Osteocyte (in vitro differentiated cells): ENCODE data around the gene C22orf39. TPM values are rescaled to one million over a fixed set of nuclear protein-coding genes. Genes with fewer than 3 reads are reported as not detected.
A peak's percentile ranks its signal among the peaks of the same experiment; 100 is the strongest.
"Not testable (repeated sequence)": the region's sequence is repeated elsewhere in the genome, so short reads cannot be mapped to it uniquely, and the experiment has no call there.

Experiments used
- DNase-seq: peaks from one replicate; pipeline ENCODE4 v3.0.0; 2021; ENCODE audit warnings: mixed read lengths; ENCODE audit not compliant: unreplicated experiment; ENCODE audit errors: extremely low spot score
- H3K27ac Mint-ChIP-seq: one replicate; pipeline ENCODE4 v1.8.0; 2021; ENCODE audit warnings: mild to moderate bottlenecking, mixed read lengths; ENCODE audit not compliant: unreplicated experiment
- H3K27me3 Mint-ChIP-seq: one replicate; pipeline ENCODE4 v1.8.0; 2021; ENCODE audit warnings: mixed read lengths; ENCODE audit not compliant: unreplicated experiment
- H3K36me3 Mint-ChIP-seq: one replicate; pipeline ENCODE4 v1.8.0; 2021; ENCODE audit warnings: mixed read lengths; ENCODE audit not compliant: unreplicated experiment
- H3K4me1 Mint-ChIP-seq: one replicate; pipeline ENCODE4 v1.8.0; 2021; ENCODE audit warnings: mixed read lengths; ENCODE audit not compliant: unreplicated experiment
- H3K4me3 Mint-ChIP-seq: one replicate; pipeline ENCODE4 v1.8.0; 2021; ENCODE audit warnings: mild to moderate bottlenecking, moderate library complexity, mixed read lengths; ENCODE audit not compliant: unreplicated experiment
- H3K9me3 Mint-ChIP-seq: one replicate; pipeline ENCODE4 v1.8.0; 2021; ENCODE audit warnings: mixed read lengths; ENCODE audit not compliant: unreplicated experiment
- CTCF ChIP-seq: fragments of 200-600 bp; sonication (generic); IDR thresholded peaks from 2 replicates; pipeline ENCODE4 v1.5.0; 2021; ENCODE audit warnings: antibody characterized with exemption, mild to moderate bottlenecking, moderate library complexity
- total RNA-seq: library from RNA; stranded (reverse); gene quantifications from 2 replicates; pipeline ENCODE4 v1.2.1, GENCODE V29; 2021

Gene C22orf39
- total RNA-seq, 1 donor from 2014 or later, result 30.1 TPM

GRCh38 chr22:19448739-19449421, 1.4 kb upstream of the C22orf39 start:
- peaks cover 26% of the 10 kb centered on the region for H3K4me1 Mint-ChIP-seq
- H3K4me3 Mint-ChIP-seq, result peak overlapping the region; percentile 96
- TF ChIP-seq CTCF, result no peak
- peaks cover 29% of the 10 kb centered on the region for H3K36me3 Mint-ChIP-seq
- H3K27ac Mint-ChIP-seq, result no peak overlapping the region
- no peaks in the 10 kb centered on the region for H3K27me3 Mint-ChIP-seq
- no peaks in the 10 kb centered on the region for H3K9me3 Mint-ChIP-seq
- no peak for DNase-seq

DNA sequence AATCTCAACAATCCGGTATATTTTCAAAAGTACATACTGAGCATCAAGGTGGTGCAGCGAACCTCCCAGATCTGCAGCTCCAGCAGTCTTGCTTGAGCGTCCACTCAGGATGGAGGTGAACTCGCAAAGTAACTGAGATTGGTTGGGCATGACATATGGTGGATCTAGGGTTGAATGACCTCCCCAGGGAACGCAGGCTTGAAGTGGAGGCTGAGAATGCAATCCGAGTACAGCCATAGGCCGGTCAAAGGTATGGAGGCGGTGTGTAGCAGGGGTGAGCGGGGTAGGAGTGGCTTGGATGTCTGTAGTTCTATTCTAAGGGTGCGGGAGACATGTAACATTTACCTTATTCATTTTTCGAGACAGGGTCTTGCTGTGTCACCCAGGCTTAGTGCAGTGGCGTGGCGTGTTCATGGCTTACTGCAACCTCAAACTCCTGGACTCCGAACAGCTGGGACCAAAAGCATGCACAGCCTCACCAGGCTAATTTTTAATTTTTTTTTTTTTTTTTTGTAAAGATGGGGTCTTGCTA, 631 bp upstream of the C22orf39 start:
- no peaks in the 10 kb centered on the region for H3K9me3 Mint-ChIP-seq
- peaks cover 26% of the 10 kb centered on the region for H3K4me1 Mint-ChIP-seq
- peak overlapping the region; percentile 93 for H3K27ac Mint-ChIP-seq
- H3K36me3 Mint-ChIP-seq, result peaks cover 28% of the 10 kb centered on the region
- DNase-seq, result no peak
- no peaks in the 10 kb centered on the region for H3K27me3 Mint-ChIP-seq
- H3K4me3 Mint-ChIP-seq, result peak overlapping the region; percentile 96
- TF ChIP-seq CTCF, result no peak

DNA sequence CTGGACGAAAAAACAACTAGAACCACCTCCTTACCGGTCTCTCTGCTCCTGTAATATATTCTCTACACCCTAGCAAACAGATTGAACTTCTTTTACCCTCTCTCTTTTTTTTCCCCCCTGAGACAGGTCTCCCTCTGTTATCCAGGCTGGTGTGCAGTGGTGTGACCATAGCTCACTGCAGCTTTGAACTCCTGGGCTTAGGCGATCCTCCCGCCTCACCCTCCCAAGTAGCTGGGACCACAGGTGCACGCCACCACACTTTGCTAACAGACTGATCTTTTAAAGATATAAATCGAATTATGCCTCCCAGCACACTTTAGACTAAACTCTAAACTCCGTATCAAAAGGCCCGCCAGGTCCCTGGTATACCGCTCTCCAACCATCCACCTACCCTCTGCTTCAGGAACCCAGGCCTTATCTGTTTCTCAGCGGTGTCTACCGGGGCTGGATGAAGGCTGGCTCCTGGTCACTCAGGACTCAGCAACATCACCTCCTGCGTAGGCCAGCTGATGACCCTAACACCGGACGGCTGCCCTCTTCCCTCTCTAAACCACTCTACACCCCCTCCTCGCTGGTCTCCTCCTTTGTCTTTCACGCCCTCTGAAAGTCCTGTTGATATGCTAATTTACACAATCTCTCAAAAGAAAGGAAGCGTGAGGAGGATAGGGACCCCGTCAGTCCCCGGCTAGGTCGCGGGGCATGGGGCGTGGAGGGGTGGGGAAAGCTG, 745 bp downstream of the C22orf39 start:
- Mint-ChIP-seq H3K27me3 (no peaks in the 10 kb centered on the region), H3K9me3 (no peaks in the 10 kb centered on the region), H3K36me3 (peaks cover 23% of the 10 kb centered on the region), H3K4me3 (peak overlapping the region; percentile 96), H3K27ac (peak overlapping the region; percentile 84), H3K4me1 (peaks cover 26% of the 10 kb centered on the region)
- DNase-seq, result no peak
- no peak for TF ChIP-seq CTCF

DNA sequence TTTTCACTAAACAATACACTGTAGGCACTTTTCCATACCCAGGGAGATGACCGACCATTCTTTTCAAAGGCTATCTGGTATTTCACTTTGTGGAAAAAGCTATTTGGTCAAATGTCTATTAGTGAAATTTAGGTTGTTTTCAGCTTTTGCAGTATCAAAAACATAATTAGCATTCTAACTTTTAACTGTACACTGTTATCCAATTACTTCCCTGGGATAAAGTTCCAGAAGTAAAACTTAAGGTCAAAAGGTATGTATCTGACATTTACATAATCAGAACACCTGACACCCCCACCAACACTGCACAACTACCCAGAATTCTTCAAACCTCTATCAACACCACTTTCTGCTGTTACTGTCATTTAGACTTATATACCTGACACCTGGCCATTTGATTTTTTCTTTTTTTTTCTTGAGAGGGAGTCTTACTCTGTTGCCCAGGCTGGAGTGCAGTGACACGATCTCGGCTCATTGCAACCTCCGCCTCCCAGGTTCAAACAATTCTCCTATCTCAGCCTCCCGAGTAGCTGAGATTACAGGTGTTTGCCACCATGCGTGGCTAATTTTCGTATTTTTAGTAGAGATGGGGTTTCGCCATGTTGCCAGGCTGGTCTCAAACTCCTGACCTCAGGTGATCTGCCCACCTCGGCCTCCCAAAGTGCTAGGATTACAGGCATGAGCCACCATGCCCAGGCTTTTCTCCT, 2.1 kb downstream of the C22orf39 start:
- DNase-seq, H3K4me3 Mint-ChIP-seq, H3K9me3 Mint-ChIP-seq: not testable (repeated sequence)

GRCh38 chr22:19443544-19444211, 3.8 kb downstream of the C22orf39 start:
- no peaks in the 10 kb centered on the region for H3K27me3 Mint-ChIP-seq

More for the DNA sequence above, 2.1 kb downstream of the C22orf39 start:
- Mint-ChIP-seq H3K4me1 (peaks cover 26% of the 10 kb centered on the region), H3K36me3 (peaks cover 18% of the 10 kb centered on the region)
- not testable (repeated sequence) for H3K27ac Mint-ChIP-seq, H3K27me3 Mint-ChIP-seq

More at GRCh38 chr22:19443544-19444211, 3.8 kb downstream of the C22orf39 start:
- H3K27ac Mint-ChIP-seq, result no peak overlapping the region
- H3K4me3 Mint-ChIP-seq, result no peak overlapping the region
- H3K9me3 Mint-ChIP-seq, result no peaks in the 10 kb centered on the region
- H3K36me3 Mint-ChIP-seq, result peaks cover 12% of the 10 kb centered on the region
- TF ChIP-seq CTCF, result no peak
- DNase-seq, result no peak
- peaks cover 25% of the 10 kb centered on the region for H3K4me1 Mint-ChIP-seq
